ENCODE data around the gene LYRM1.
"Not testable (repeated sequence)": the region's sequence is repeated elsewhere in the genome, so short reads cannot be mapped to it uniquely, and the experiment has no call there.

The LYRM1 gene

DNA sequence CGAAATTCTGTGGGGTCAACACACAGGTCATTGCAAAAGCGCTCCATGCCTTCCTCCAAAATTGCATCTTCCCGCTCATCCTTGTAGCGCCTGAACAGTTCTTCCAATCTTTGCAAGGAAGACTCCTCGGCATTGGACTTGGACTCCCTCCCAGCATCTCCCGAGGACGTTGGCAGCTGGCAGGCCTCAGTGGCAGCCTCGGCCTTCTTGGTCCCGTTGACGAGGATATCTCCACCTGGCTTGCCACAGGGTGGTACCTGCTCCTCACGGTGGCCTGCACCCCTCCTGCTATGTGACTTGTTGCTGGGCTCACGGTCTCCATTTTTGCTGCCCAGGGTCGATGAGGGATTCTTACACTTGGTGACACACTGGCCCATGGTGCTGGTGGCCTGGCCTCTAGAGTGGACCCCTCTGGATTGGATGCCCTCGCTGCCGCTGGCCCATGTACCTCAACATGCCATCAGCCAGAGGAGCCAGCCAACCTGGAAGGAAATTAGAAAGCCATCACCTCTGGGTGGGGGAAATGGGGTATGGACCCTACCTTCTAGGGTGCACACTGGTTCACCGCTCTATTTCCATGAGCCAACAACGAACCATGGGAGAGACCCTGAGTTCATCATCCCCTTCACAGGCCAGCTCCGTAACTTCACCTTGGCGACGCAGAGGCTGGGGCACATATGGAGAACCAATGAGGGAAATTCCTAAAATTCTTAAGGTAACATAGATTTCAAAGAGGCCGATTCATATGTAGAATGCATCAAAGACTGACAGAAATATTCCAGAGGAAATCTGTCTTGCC, 38.2 kb upstream of the LYRM1 start:
- Histone ChIP-seq H3K27ac (peak overlapping the region; percentile 33 to 74), H3K27me3 (no peaks in the 10 kb centered on the region), H3K9me3 (no peaks in the 10 kb centered on the region), H3K4me1 (peaks cover 0 to 92% (median 61%) of the 10 kb centered on the region in 4 donors), H3K36me3 (peaks cover 6 to 27% (median 17%) of the 10 kb centered on the region in 3 donors), H3K4me3 (no peak overlapping the region)
- DNase-seq, result no peak
- TF ChIP-seq CTCF (IDR thresholded peaks at IDR 0.05), result no peak
- intact Hi-C loops (cut with DNase I; ENCODE audit: low total_unique reads), result no loop called here

DNA sequence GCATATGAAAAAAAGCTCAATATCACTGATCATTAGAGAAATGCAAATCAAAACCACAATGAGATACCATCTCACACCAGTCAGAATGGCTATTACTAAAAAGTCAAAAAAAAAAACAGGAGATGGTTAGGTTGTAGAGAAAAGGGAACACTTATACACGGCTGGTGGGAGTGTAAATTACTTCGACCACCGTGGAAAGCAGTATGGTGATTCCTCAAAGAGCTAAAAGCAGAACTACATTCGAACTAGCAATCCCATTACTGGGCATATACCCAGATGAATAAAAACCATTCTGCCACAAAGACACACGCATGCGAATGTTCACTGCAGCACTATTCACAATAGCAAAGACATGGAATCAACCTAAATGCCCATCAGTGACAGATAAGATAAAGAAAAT, 36.2 kb upstream of the LYRM1 start:
- intact Hi-C loops (cut with DNase I; ENCODE audit: low total_unique reads), result loop anchor here (2.0 kb wide), 1 partner anchor 16 kb away; no protein-coding TSS in a partner anchor
- not testable (repeated sequence) for DNase-seq
- H3K27ac ChIP-seq, result peak overlapping the region; percentile 71 to 74

DNA sequence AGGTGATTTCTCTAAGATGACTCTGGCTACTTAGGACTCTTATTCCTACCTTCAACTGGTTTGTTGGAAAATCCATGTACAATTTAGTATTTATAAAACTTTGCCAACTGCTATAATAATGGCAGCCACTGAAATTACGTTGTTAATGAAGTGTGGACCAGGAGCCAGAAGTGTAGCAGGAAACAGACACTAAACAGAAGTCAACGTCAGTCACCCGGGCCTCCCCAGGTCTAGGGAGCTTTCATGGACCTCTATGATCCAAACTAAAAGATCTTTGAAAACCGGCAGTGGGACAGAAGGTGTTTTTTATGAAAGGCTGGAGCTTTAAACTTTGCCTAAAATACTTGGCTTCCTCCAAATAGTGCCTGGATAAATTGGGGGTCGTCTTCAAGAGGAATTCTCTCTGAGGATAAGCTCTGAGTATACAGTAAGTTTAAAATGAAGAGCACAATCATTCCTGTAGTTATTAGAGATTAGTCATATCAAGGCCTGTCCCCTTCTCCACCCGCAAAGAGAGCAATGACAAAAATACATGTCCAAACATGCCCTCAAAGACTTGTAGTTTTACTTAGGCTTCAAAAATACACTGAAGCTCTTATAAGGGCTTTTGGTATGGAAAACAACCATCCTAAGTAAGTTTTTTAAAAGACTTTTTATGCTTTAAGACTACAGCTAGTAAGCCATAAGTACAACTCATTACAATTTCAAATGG, 35.0 kb upstream of the LYRM1 start:
- Histone ChIP-seq H3K4me1 (peaks cover 0 to 98% (median 76%) of the 10 kb centered on the region in 4 donors), H3K9me3 (no peaks in the 10 kb centered on the region), H3K27ac (peak overlapping the region; percentile 71 to 74), H3K36me3 (peaks cover 6 to 19% (median 17%) of the 10 kb centered on the region in 3 donors), H3K27me3 (no peaks in the 10 kb centered on the region), H3K4me3 (no peak overlapping the region)
- intact Hi-C loops (cut with DNase I; ENCODE audit: low total_unique reads), result loop anchor here (2.0 to 5.0 kb wide), 2 partner anchors 15 to 37 kb away; partner anchors contain the start of genes DCUN1D3 and LYRM1
- no peak for DNase-seq
- TF ChIP-seq CTCF (IDR thresholded peaks at IDR 0.05), result no peak

More for the DNA sequence above, 36.2 kb upstream of the LYRM1 start:
- H3K27me3 ChIP-seq, H3K4me3 ChIP-seq, H3K9me3 ChIP-seq: not testable (repeated sequence)
- Histone ChIP-seq H3K36me3 (peaks cover 6 to 27% (median 17%) of the 10 kb centered on the region in 3 donors), H3K4me1 (peaks cover 0 to 98% (median 76%) of the 10 kb centered on the region in 4 donors)

DNA sequence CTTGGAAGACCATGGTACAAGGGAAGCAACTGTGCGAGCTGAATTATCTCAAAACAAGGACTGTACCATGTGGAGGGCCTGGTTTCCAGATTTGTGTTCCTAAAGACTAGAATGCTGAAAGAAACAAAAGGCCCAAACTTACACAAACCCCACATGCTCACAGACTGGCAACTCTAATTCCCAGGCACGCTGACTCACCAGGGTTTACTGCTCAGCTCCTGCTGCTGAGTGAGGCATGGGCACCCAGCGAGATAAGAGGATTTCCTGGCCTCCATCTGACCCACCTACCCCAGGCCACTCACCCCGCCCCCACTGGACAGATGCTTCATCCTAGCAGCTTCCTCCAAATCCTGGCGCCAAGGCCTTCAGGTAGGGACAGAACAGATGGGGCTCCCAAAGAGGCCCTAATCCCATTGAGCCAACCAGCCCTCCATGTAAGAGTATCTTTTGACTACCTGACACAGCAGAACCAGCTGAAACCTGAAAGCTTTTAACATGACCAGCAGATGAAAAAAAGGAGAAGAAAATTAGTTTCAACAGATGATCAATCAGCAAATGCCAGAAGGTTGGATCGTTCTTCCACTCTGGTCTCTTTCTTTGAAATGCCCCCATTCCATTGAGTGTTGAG, 34.3 kb upstream of the LYRM1 start:
- H3K4me3 ChIP-seq, result peak overlapping the region in 1 of 2 donors; percentile 40
- intact Hi-C loops (cut with DNase I; ENCODE audit: low total_unique reads), result loop anchor here (5.0 kb wide), 1 partner anchor 36 kb away; the partner anchor contains the start of genes DCUN1D3 and LYRM1
- H3K4me1 ChIP-seq, result peaks cover 0 to 98% (median 78%) of the 10 kb centered on the region in 4 donors
- TF ChIP-seq CTCF (IDR thresholded peaks at IDR 0.05), result no peak
- peak; percentile 38 to 82 for DNase-seq
- H3K36me3 ChIP-seq, result peaks cover 6 to 12% (median 12%) of the 10 kb centered on the region in 3 donors
- H3K27me3 ChIP-seq, result no peaks in the 10 kb centered on the region
- H3K9me3 ChIP-seq, result no peaks in the 10 kb centered on the region
- H3K27ac ChIP-seq, result peak overlapping the region; percentile 71 to 74

- DNase-seq, result no peak
- H3K9me3 ChIP-seq, result no peaks in the 10 kb centered on the region
- peak overlapping the region; percentile 71 to 74 for H3K27ac ChIP-seq
- peaks cover 0 to 98% (median 80%) of the 10 kb centered on the region in 4 donors for H3K4me1 ChIP-seq
- TF ChIP-seq CTCF (IDR thresholded peaks at IDR 0.05), result no peak
- peaks cover 5 to 7% (median 7%) of the 10 kb centered on the region in 3 donors for H3K36me3 ChIP-seq
- H3K27me3 ChIP-seq, result no peaks in the 10 kb centered on the region
- intact Hi-C loops (cut with DNase I; ENCODE audit: low total_unique reads), result loop anchor here (5.0 kb wide), 1 partner anchor 36 kb away; the partner anchor contains the start of genes DCUN1D3 and LYRM1
- H3K4me3 ChIP-seq, result peak overlapping the region in 1 of 2 donors; percentile 40
These were observed 33.8 kb upstream of the LYRM1 start for GRCh38 chr16:20866801-20867200.

All from tibial artery (tissue), 4 donors.